IPS DF 6.9 (cell line): ENCODE results near the gene DDX4.
"Not testable (repeated sequence)": the region's sequence is repeated elsewhere in the genome, so short reads cannot be mapped to it uniquely, and the experiment has no call there.

Experiments used
- DNase-seq: peaks from one replicate; pipeline ENCODE4 v3.0.0-alpha.2; 2013; ENCODE audit warnings: low read depth, low spot score
- H3K27ac ChIP-seq: one replicate; pipeline ENCODE4 v1.5.1; 2013; ENCODE audit warnings: low read length, control low read depth
- H3K27me3 ChIP-seq: 2 replicates; pipeline ENCODE4 v1.6.1; 2013; ENCODE audit warnings: mild to moderate bottlenecking, low read length; ENCODE audit not compliant: control insufficient read depth, insufficient read depth
- H3K36me3 ChIP-seq: 2 replicates; pipeline ENCODE4 v1.6.1; 2013; ENCODE audit warnings: low read length; ENCODE audit not compliant: control insufficient read depth, insufficient read depth
- H3K4me1 ChIP-seq: 2 replicates; pipeline ENCODE4 v1.6.1; 2013; ENCODE audit warnings: low read length; ENCODE audit not compliant: control insufficient read depth, insufficient read depth
- H3K4me3 ChIP-seq: 2 replicates; pipeline ENCODE4 v1.5.1; 2013; ENCODE audit warnings: mild to moderate bottlenecking, low read length
- H3K9me3 ChIP-seq: 2 replicates; pipeline ENCODE4 v1.6.1; 2013; ENCODE audit warnings: low read length, inconsistent platforms; ENCODE audit not compliant: control insufficient read depth, insufficient read depth
- WGBS: extraction: QIAGEN DNeasy Blood & Tissue Kit; methylation state at CpG from one replicate; pipeline ENCODE4 v1.1.7; 2013; ENCODE audit warnings: mixed read lengths, missing lambda C conversion rate; ENCODE audit not compliant: insufficient read length, insufficient coverage; 5-methylcytosine and 5-hydroxymethylcytosine counted together

DDX4 gene

DNA sequence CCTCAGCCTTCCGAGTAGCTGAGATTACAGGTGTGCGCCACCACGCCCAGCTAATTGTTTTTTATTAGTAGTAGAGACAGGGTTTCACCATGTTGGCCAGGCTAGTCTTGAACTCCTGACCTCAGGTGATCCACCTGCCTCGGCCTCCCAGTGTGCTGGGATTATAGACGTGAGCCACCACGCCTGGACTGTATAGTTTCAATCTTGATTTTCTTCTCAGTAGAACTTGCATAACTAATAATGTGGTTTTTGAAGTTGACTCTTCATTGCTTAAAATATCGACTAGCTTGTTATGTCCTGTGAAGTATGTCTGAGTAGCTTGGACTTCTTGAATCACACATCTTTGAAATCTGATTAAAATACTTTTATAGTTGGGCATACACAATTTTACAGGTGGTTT lies 23.9 kb downstream of the DDX4 start:
- not testable (repeated sequence) for H3K36me3 ChIP-seq, H3K4me3 ChIP-seq, DNase-seq, H3K27ac ChIP-seq, H3K4me1 ChIP-seq, H3K27me3 ChIP-seq, H3K9me3 ChIP-seq
- no CpG with 5 or more reads among the region's 7 CpGs for WGBS

DNA sequence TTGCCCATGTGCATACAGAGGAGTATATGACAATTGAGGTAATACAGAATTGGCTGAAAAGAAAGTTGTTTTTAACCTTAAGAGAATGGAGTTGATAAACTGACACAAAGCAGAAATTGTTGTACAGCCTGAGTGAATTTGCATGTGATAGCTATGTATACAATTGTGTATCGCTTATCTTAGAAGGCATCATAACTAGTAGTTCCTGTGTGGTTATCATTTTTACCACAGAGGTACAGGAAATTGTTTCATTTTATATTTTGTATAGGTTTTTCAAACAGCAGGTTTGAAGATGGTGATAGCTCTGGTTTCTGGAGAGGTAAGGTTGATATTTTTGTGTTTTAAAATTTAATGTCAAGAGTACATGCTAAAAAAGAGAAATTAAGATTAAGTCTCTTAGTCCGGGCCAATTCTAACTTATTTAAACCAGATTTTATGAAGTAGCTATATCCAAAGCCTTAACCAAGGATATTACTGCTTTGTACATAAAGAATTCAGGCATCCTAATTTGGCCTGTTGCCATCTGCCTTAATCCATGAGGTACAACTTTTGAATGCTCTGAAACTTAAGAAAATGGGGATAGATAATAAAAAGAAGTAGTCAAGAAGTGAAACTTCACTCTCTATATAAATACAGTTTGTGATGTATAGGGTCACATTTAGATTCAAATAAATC lies 26.0 kb downstream of the DDX4 start:
- no peaks in the 10 kb centered on the region for H3K27me3 ChIP-seq
- H3K27ac ChIP-seq: no peak overlapping the region
- H3K4me1 ChIP-seq: no peaks in the 10 kb centered on the region
- no CpG with 5 or more reads among the region's 2 CpGs for WGBS
- DNase-seq: no peak
- no peaks in the 10 kb centered on the region for H3K9me3 ChIP-seq
- H3K4me3 ChIP-seq: no peak overlapping the region
- no peaks in the 10 kb centered on the region for H3K36me3 ChIP-seq

DNA sequence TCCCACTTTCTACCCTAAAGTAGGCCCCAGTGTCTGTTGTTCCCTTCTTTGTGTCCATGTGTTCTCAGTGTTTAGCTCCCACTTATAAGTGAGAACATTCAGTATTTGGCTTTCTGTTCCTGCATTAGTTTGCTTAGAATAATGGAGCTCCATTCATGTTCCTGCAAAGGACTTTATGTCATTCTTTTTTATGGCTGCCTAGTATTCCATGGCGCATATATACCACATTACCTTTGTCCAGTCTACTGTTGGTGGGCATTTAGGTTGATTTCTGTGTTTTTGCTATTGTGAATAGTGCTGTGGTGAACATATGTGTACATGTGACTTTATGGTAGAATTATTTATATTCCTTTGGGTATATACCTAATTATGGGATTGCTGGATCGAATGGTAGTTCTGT lies 30.4 kb downstream of the DDX4 start:
- H3K27ac ChIP-seq: no peak overlapping the region

DNA sequence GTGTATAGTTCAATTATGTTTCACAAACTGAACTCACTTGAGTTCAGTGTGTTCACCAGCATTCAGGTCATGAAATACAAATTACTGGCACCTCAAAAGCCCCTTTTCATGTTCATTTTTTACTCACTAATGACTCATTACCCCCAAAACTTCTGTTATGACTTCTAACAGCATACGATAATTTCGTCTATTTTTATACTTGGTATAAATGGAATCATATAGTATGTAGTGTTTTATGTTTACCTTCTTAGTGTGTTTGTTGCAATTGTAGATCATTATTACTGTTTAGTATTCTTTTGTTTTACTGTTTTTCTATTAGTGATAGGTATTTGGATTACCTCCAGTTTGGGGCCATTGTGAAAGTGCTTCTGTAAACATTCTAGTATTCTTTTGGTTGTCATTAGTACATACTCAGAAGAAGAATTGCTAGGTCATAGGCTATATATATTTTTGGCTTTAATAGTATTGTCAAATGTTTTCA lies 33.4 kb downstream of the DDX4 start:
- Histone ChIP-seq H3K36me3 (no peaks in the 10 kb centered on the region), H3K27me3 (no peaks in the 10 kb centered on the region), H3K4me3 (no peak overlapping the region), H3K4me1 (no peaks in the 10 kb centered on the region), H3K27ac (no peak overlapping the region), H3K9me3 (no peaks in the 10 kb centered on the region)
- no peak for DNase-seq
- WGBS: no CpG with 5 or more reads among the region's 2 CpGs

More for the DNA sequence above, 30.4 kb downstream of the DDX4 start:
- Histone ChIP-seq H3K4me1 (no peaks in the 10 kb centered on the region), H3K36me3 (no peaks in the 10 kb centered on the region), H3K9me3 (no peaks in the 10 kb centered on the region), H3K4me3 (no peak overlapping the region), H3K27me3 (no peaks in the 10 kb centered on the region)
- WGBS: no CpG with 5 or more reads among the region's 2 CpGs
- no peak for DNase-seq

DNA sequence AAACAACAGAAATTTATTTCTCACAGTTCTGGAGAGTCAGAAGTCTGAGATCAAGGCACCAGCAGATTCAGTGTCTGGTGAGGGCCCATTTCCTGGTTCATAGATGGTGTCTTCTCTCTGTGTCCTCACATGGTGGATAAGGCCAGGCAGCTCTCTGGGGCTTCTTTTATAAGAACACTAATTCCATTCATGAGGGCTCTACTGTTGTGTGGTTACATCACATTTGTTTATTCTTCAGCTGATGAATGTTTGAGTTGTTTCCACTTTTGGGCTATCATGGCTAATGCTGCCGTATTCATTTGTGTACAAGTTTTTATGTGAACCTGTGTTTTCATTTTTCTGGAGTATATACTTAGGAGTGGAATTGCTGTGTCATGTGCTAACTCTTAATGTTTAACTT lies 35.2 kb downstream of the DDX4 start:
- no peaks in the 10 kb centered on the region for H3K4me1 ChIP-seq
- no peaks in the 10 kb centered on the region for H3K9me3 ChIP-seq
- no peaks in the 10 kb centered on the region for H3K27me3 ChIP-seq
- DNase-seq: no peak
- no peaks in the 10 kb centered on the region for H3K36me3 ChIP-seq
- no peak overlapping the region for H3K27ac ChIP-seq
- no CpG with 5 or more reads among the region's 1 CpG for WGBS
- no peak overlapping the region for H3K4me3 ChIP-seq

DNA sequence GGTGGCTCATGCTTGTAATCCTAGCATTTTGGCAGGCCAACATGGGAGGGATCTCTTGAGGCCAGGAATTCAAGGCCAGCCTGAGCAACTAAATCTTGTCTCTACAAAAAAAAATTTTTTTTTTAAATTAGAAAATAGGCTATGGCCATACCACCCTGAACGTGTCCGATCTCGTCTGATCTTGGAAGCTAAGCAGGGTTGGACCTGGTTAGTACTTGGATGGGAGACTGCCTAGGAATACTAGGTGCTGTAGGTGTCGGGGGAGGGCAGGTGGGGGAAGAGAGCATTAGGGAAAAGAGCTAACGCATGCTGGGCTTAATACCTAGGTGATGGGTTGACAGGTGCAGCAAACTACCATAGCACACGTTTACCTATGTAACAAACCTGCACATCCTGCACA lies 39.5 kb downstream of the DDX4 start:
- H3K9me3 ChIP-seq: no peaks in the 10 kb centered on the region
- H3K27ac ChIP-seq: no peak overlapping the region
- no peaks in the 10 kb centered on the region for H3K36me3 ChIP-seq
- no peak for DNase-seq
- no CpG with 5 or more reads among the region's 6 CpGs for WGBS
- no peak overlapping the region for H3K4me3 ChIP-seq
- H3K4me1 ChIP-seq: no peaks in the 10 kb centered on the region
- no peaks in the 10 kb centered on the region for H3K27me3 ChIP-seq

DNA sequence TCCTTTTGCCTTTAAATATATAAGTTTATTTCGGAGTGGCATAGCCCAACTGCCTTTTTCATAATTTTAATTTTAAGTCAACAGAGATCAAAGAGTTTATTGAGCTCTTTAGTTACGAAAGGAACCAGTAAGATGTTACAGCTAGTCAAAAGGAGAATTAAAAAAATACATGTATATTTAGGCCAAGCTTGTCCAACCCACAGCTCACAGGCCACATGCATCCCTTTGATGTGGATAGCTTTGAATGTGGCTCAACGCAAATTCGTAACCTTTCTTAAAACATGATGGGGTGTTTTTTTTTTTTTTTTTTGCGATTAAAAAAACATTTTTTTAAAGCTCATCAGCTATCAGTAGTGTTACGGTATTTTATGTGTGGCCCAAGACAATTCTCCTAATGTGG lies 63.1 kb downstream of the DDX4 start:
- Histone ChIP-seq H3K27ac (no peak overlapping the region), H3K4me1 (no peaks in the 10 kb centered on the region), H3K9me3 (no peaks in the 10 kb centered on the region), H3K36me3 (no peaks in the 10 kb centered on the region), H3K4me3 (no peak overlapping the region), H3K27me3 (no peaks in the 10 kb centered on the region)
- no peak for DNase-seq
- no CpG with 5 or more reads among the region's 6 CpGs for WGBS

DNA sequence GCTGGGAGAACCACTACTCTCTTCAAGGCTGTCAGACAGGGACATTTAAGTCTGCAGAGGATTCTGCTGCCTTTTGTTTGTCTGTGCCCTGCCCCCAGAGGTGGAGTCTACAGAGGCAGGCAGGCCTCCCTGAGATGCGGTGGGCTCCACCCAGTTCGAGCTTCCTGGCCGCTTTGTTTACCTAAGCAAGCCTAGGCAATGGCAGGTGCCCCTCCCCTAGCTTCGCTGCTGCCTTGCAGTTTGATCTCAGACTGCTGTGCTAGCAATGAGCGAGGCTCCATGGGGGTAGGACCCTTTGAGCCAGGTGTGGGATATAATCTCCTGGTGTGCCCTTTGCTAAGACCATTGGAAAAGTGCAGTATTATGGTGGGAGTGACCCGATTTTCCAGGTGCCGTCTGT lies 71.0 kb downstream of the DDX4 start:
- not testable (repeated sequence) for H3K9me3 ChIP-seq, H3K36me3 ChIP-seq, H3K27ac ChIP-seq, DNase-seq, H3K27me3 ChIP-seq, H3K4me1 ChIP-seq, H3K4me3 ChIP-seq
- WGBS: no CpG with 5 or more reads among the region's 7 CpGs

DNA sequence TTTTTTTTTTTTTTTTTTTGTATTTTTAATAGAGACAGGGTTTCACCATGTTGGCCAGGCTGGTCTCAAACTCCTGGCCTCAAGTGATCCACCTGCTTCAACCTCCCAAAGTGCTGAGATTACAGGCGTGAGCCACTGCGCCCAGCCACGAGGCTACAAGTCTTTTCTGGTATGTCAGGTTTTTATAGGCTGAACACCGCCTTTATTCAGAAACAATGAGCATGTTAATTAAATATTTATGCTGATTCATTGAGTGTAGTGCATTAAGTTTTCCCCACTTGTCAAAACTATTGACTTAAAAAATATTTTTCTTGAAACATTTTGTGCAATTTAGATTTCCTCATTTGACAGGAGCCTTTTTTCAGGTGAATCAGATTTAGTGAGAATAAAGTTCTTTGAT lies 78.1 kb downstream of the DDX4 start:
- not testable (repeated sequence) for H3K36me3 ChIP-seq, H3K4me1 ChIP-seq, H3K27me3 ChIP-seq, H3K9me3 ChIP-seq, H3K27ac ChIP-seq, DNase-seq, H3K4me3 ChIP-seq
- WGBS: no CpG with 5 or more reads among the region's 4 CpGs

DNA sequence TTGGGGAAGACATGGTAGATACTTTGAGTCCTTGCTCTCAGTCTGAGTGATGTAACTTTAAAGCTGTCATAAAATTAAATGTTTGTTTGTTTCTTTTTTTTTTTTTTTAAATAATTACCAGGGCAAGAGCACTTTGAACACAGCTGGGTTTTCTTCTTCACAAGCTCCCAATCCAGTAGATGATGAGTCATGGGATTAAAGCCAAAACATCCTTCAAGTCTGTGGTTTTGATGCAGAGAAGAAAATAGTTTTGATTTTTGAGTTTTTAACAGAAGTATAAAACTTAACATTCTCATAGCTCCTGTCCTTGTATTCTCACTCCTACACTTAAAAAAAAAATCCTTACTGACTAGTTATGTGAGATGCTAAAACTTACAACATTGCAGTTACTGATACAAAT lies 78.5 kb downstream of the DDX4 start:
- DNase-seq: no peak
- H3K4me3 ChIP-seq: no peak overlapping the region
- H3K9me3 ChIP-seq: no peaks in the 10 kb centered on the region
- H3K27me3 ChIP-seq: peaks cover 2% of the 10 kb centered on the region; the same call in 1 of the 2 replicates
- H3K4me1 ChIP-seq: no peaks in the 10 kb centered on the region
- no peaks in the 10 kb centered on the region for H3K36me3 ChIP-seq
- no peak overlapping the region for H3K27ac ChIP-seq

DNA sequence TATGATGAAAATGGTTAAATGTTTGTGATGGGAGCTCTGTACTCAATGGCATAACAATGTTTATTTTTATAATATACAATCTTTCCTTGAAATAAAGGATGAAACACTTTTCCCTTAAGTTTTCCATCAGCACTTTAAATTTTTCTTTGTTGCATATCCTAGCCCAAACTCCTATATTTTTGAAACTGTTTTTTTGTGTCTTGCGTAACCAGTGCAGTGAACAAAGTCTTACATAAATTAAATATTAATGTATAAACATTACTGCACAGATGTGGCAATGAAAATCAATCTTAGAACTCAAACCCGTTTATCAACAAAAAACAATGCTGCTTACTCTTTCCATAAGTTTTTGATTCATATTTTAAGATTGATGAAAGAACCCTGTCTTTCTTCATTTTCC lies 79.2 kb downstream of the DDX4 start:
- DNase-seq: no peak
- Histone ChIP-seq H3K4me3 (no peak overlapping the region), H3K27me3 (peaks cover 2% of the 10 kb centered on the region; the same call in 1 of the 2 replicates), H3K36me3 (no peaks in the 10 kb centered on the region), H3K27ac (no peak overlapping the region), H3K9me3 (no peaks in the 10 kb centered on the region), H3K4me1 (no peaks in the 10 kb centered on the region)
- no CpG with 5 or more reads among the region's 2 CpGs for WGBS
